Medulla oblongata (tissue), 1 donor: ENCODE data around the gene GEMIN2.
"Not testable (repeated sequence)": the region's sequence is repeated elsewhere in the genome, so short reads cannot be mapped to it uniquely, and the experiment has no call there.

ENCODE experiments used
- DNase-seq: peaks from one replicate; pipeline ENCODE4 v3.0.0-alpha.2; 2015; ENCODE audit errors: extremely low spot score

The GEMIN2 gene

GRCh38 chr14:39176263-39177167 lies 62.4 kb downstream of the GEMIN2 start:
- no peak for DNase-seq

GRCh38 chr14:39177168-39177545 lies 63.0 kb downstream of the GEMIN2 start:
- no peak for DNase-seq

- DNase-seq = no peak
Measured at GRCh38 chr14:39179042-39179441, 64.9 kb downstream of the GEMIN2 start.

GRCh38 chr14:39180553-39180952 lies 66.4 kb downstream of the GEMIN2 start:
- DNase-seq = no peak

DNA sequence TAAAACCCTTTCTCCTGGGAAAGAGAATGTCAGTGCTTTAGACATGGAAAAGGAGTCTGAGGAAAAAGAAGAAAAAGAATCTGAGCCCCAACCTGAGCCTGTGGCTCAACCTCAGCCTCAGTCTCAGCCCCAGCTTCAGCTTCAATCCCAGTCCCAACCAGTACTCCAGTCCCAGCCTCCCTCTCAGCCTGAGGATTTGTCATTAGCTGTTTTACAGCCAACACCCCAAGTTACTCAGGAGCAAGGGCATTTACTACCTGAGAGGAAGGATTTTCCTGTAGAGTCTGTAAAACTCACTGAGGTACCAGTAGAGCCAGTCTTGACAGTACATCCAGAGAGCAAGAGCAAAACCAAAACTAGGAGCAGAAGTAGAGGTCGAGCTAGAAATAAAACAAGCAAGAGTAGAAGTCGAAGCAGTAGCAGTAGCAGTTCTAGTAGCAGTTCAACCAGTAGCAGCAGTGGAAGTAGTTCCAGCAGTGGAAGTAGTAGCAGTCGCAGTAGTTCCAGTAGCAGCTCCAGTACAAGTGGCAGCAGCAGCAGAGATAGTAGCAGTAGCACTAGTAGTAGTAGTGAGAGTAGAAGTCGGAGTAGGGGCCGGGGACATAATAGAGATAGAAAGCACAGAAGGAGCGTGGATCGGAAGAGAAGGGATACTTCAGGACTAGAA lies 67.0 kb downstream of the GEMIN2 start:
- no peak for DNase-seq

- DNase-seq = no peak
Measured at GRCh38 chr14:39181693-39182047, 67.5 kb downstream of the GEMIN2 start.

DNA sequence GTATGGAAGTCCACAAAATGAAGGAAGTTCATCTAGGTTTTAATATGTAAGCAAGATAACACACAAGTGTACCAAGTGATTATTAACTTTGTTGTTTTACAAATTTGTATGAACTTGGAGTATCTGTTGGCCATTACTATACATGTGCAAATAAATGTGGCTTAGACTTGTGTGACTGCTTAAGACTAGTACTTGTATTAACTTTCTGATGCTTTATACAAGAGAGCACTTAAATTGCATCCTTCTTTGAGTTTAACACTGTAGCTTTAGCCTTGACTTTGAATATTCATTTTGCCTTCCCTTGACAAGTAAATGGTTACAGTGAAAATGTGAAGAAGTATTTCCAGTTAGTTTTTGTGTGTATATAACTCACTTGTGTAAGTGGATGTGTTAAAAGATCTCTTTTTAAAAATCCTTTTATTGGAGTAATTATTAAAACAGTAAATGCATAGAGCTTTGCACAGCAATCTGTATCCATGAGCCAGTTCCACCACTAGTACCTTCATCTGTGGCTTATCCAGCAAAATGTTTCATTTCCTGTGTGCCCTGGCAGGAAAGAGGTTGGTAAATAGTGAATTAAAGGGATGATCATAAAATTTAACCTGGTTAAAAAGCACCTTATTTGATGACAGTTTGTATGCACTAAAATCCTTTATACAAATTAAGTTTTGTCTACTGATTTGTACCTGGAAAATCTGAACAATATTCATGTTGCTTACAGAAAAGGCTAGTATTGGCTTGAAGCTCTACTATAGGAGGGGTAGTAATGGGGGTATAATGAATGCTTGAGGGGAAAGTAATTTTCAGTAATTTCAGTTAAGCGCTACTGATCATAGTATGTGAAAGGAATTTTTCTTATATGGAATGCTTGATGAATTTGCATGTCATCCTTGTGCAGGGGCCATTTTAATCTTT lies 68.9 kb downstream of the GEMIN2 start:
- no peak for DNase-seq

GRCh38 chr14:39183685-39184003 lies 69.5 kb downstream of the GEMIN2 start:
- DNase-seq = not testable (repeated sequence)

GRCh38 chr14:39184628-39185255 lies 70.6 kb downstream of the GEMIN2 start:
- no peak for DNase-seq

- no peak for DNase-seq
Measured at GRCh38 chr14:39185256-39186049, 71.3 kb downstream of the GEMIN2 start.
